RWPE1 (cell line): ENCODE results near the gene GPR39.

Experiments used
- CTCF ChIA-PET: fragments of 350-600 bp; sonication (Branson Sonifier 250); formaldehyde crosslinking; extraction: SDS; loops from one replicate; lab custom pipeline; 2021; lab: Yijun Ruan, JAX
- POLR2A ChIA-PET: fragments of 400-600 bp; formaldehyde crosslinking; extraction: SDS; loops from one replicate; lab custom pipeline; 2020; ENCODE audit warnings: antibody characterized with exemption; ENCODE audit not compliant: low non-redundant PET; lab: Yijun Ruan, JAX
- DNase-seq: peaks from one replicate; pipeline ENCODE4 v3.0.0; 2012; ENCODE audit warnings: low spot score
- H3K27ac ChIP-seq: fragments of 450-650 bp; 2 replicates; pipeline ENCODE4 v1.5.1; 2017
- CTCF ChIP-seq: fragments of 450-650 bp; conservative IDR thresholded peaks from 2 replicates; pipeline ENCODE4 v1.5.1; 2017; ENCODE audit warnings: low read depth, mild to moderate bottlenecking

Gene GPR39

DNA sequence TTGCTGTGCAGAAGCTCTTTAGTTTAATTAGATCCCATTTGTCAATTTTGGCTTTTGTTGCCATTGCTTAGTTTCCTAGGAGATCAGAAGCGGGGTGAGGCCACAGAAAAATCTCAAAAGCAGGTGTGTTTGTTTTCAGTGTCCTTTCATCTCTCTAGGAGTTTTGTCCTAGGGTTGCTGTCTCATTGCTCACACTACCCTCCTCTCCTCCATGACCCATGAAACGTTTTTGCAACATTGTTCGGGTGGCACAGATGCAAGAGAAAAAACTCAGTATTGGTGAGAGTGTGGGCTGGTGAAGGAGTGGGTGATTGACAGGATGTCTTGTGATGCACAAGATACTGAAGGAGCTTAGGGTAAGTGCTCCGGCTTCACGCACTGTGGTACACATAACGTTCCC lies 149.8 kb downstream of the GPR39 start:
- ChIA-PET POLR2A (no interaction called here), CTCF (interaction anchor here (0.8 kb wide), 1 partner anchor 169 kb away, joined by 3 read pairs; no protein-coding TSS in a partner anchor)
- no peak for TF ChIP-seq CTCF
- no peak for DNase-seq
- H3K27ac ChIP-seq: no peak overlapping the region

DNA sequence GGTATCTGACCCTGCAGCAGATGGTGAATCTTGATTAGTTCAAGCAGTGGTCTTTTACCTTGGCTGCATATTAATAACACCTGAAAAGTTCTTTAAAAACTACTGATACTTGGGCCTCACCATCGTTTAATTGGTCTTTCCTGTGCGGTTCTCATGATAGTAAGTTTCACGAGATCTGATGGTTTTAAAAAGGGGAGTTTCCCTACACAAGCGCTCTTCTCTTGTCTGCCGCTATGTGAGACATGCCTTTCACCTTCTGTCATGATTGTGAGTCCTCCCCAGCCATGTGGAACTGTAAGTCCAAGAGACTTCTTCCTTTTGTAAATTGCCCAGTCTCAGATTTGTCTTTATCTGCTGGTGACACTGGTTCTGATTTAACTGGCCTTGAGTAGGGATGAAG lies 151.1 kb downstream of the GPR39 start:
- CTCF ChIA-PET: no interaction called here
- no peak overlapping the region for H3K27ac ChIP-seq
- no peak for TF ChIP-seq CTCF
- POLR2A ChIA-PET: no interaction called here
- no peak for DNase-seq

- DNase-seq: no peak
- CTCF ChIA-PET: interaction anchor here (0.7 kb wide), 1 partner anchor 20 kb away, joined by 4 read pairs; no protein-coding TSS in a partner anchor
- no peak overlapping the region for H3K27ac ChIP-seq
- POLR2A ChIA-PET: no interaction called here
- TF ChIP-seq CTCF: no peak
These were observed 152.1 kb downstream of the GPR39 start for GRCh38 chr2:132568656-132569055.

DNA sequence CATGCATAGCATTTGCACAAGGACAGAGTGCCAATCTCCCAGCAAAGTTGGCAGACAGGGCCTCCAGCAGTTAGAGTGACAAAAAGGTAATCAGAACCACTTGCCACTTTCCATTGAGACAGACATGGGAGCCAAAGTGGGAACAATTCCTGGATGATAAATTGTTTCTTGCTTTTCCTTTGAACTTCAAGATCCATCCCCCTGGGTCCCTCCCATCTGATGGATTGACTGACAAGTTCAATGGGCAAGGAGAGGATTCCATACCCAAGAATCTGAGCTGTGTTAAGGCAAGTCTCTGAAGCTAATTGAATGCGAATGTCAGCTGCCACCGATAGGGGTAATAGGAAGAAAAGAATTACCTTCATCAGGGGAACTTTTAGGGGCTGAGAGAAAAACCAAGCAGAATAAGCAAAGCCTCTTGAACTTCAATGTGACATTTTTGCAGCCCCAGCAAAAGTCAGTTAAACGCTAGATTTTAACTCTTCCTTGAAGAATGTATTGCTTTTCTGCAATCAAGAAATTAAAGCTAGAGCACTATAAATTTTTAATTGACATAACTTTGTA lies 156.9 kb downstream of the GPR39 start:
- TF ChIP-seq CTCF: no peak
- ChIA-PET CTCF (no interaction called here), POLR2A (no interaction called here)
- H3K27ac ChIP-seq: no peak overlapping the region
- no peak for DNase-seq

- no peak for DNase-seq
- no peak overlapping the region for H3K27ac ChIP-seq
- no peak for TF ChIP-seq CTCF
- ChIA-PET POLR2A (no interaction called here), CTCF (interaction anchor here (0.7 kb wide), 1 partner anchor 1687 kb away, joined by 5 read pairs; no protein-coding TSS in a partner anchor)
These were observed 161.1 kb downstream of the GPR39 start for GRCh38 chr2:132577686-132578085.

DNA sequence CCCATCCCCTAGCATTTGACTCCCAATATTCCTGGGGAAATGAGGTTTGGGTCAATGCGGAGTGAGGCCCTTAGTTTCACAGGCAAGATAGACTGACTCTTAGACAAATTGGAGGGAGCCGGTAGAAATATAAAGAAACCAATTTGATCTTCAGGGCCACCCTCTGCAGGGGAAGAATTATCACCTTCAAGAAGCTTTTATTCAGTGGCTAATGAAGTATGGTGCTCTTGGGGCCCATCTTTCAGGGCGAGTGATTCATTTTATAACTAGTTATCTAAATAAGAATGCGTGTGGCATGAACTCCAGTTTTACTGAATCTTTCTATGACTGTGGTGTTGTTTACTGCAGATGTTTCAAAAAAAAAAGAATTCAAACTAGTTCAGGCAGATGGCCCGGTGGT lies 165.0 kb downstream of the GPR39 start:
- DNase-seq: no peak
- no peak for TF ChIP-seq CTCF
- POLR2A ChIA-PET: no interaction called here
- CTCF ChIA-PET: no interaction called here
- no peak overlapping the region for H3K27ac ChIP-seq
